HG02798 (cell line): ENCODE data around the gene SIK2.
A peak's percentile ranks its signal among the peaks of the same experiment; 100 is the strongest.

Experiments used
- ATAC-seq: cut with Tn5 transposase; IDR thresholded peaks from one replicate; pipeline ENCODE4 v1.9.1; 2021; ENCODE audit warnings: mild to moderate bottlenecking; ENCODE audit not compliant: unreplicated experiment, poor library complexity

The SIK2 gene

GRCh38 chr11:111601979-111602864 is at the start of gene SIK2:
Gene SIK2 (plus strand): TSS chr11:111602449. CDS start chr11:111602564, 115 bp downstream.
- ATAC-seq: peak; percentile 90

DNA sequence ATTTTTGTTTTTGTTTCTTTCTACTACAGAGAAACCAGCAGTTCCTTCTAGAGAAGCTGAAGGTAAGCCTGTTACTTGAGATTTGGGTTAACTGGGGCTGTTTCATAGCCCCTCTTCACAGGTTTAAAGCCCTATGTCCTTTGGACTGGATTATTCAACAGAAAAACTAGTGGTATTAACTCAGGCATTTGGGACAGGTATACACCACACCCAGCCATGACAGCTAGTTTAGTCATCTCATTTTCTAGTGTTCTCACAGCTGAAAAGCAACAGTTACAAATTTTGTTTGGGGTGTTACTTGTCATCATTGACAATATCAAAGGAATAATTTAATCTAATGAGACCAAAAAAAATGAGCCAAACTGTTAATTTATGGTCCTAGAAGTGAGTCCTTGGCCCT is 47.7 kb upstream of the SIK2 start:
- ATAC-seq: no peak

GRCh38 chr11:111555255-111555654 is 47.0 kb upstream of the SIK2 start:
- ATAC-seq: no peak

GRCh38 chr11:111557425-111558111 is 44.7 kb upstream of the SIK2 start:
- ATAC-seq: no peak

- no peak for ATAC-seq
Measured at GRCh38 chr11:111559800-111560464, 42.3 kb upstream of the SIK2 start.

- no peak for ATAC-seq
Measured at GRCh38 chr11:111560800-111561199, 41.4 kb upstream of the SIK2 start.

DNA sequence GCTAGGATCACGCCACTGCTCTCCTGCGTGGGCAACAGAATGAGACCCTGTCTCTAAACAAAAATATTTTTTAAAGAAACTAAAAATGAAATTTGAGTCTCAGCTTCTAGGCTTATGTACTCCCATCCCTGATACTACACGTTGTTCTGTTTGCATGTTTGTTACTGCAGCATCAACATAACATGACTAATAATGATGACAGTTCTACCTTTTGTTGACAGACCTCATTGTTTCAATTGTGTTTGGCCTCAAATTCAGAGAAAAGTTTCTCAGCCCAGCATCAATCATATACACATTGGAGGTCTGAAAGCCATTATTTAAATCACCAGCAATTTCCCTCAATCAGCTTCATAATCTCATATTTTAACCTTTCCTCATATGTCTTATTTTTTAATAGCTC is 40.9 kb upstream of the SIK2 start:
- ATAC-seq: no peak

DNA sequence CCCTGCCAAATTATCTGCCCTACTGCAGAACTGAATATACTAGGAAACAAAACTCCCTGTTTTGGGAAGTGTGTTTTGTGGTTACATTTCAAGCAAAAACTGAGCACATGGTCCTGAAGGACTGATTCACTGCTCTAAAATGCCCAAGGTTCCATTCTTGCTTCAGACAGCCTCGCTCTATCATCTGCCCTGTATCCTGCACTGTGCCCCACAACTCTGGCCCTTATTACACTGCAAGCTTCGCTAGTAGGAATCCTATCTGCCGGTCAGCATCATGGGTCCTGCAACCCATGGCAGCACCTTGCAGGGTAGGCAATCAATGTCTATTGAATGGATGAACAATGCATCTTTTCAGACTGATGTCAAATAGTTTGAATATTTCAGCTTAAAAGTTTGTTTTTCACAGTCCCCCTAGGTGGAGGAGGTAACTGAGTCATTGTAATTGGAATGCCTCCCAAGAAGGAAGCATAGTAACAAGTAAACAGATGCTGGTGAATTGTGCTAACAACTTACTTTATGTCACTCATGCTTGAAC is 40.4 kb upstream of the SIK2 start:
- no peak for ATAC-seq

DNA sequence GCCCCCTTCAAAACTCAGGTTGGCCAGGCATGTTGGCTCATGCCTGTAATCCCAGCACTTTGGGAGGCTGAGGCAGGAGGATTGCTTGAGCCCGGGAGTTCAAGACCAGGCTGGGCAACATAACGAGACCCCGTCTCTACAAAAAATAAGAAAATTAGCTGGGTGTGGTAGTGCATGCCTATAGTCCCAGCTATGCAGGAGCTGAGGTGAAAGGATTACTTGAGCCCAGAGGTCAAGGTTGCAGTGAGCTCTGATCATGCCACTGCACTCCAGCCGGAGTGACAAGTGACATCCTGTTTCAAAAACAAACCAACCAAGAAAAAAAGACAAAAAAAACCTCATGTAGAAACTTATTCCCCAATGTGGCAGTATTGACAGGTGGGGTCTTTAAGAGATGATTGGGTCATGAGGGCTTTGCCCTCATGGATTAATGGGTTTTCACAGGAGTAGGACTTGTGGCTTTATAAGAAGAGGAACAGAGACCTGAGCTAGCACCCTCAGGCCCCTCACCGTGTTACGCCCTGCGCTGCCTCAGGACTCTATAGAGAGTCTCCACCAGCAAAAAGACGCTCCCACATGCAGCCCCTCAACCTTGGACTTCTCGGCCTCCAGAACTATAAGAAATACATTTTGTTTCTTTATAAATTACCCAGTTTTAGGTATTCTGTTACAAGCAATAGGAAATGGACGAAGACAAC is 39.4 kb upstream of the SIK2 start:
- no peak for ATAC-seq

DNA sequence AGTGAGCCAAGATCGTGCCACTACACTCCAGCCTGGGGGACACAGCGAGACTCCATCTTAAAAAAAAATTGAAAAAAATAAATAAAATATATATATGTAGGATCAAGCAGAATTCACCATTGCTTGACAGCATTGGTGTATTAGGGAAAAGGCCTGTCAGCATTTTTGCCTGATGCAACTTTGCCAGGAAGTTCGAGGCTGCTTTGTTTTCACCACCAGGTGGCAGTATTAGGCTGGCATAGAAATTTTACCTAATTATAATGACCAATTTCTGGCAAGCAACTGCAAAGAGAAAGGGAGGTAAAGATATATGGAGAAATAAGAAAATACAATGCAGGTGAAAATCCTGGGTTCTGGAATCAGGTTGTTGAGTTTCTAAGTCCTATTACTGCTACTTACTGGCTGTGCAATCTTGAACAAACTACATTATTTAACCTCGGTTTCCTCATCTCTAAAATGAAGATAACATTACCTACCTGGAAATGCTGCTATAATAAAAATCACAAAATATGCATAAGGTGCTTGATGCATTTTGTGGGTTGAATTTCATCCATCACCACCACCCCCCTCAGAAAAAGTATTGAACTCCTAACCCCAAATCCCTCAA is 37.0 kb upstream of the SIK2 start:
- no peak for ATAC-seq

- no peak for ATAC-seq
Measured at GRCh38 chr11:111566324-111566723, 35.9 kb upstream of the SIK2 start.

DNA sequence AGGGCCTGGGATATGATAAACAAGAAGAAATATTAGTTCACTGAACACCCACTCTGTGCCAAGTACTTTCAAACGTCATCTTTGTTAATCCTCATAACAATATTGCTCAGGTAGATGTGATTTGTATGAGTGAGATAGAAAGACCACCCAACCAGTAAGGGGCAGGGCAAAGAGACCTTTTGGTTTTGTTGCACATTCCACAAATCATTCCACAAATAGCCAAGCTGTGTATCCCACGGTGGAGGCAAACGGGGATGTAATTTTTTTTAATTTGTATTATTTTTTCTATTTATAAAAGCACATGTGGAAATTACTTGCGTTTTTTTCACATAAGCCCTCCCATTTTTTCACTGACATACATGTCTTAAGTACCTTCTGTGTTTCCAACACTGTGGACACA is 32.8 kb upstream of the SIK2 start:
- ATAC-seq: no peak

DNA sequence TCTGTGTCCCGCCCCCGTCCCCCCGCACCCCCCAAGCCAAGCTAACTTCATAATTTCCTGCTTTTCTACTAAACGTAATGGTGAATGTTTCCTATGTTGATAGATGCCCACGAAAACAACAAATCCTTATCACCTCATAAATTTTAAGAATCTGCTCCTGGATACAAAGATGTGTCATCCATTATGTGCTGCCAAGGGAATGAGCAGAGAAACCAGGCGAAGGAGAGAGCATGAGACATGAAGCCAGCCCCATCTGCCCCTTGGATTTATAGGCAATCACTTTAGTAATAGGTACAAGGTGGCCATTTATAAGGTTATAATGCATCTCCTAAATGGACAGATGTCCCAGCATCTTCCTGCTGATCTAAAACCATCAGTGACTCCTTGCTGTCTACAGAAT is 31.5 kb upstream of the SIK2 start:
- no peak for ATAC-seq

GRCh38 chr11:111571829-111572501 is 30.3 kb upstream of the SIK2 start:
- peak; percentile 53 for ATAC-seq

- ATAC-seq: no peak
Measured at GRCh38 chr11:111572581-111572980, 29.7 kb upstream of the SIK2 start.

- ATAC-seq: no peak
Measured at GRCh38 chr11:111573821-111574249, 28.4 kb upstream of the SIK2 start.

- no peak for ATAC-seq
Measured at GRCh38 chr11:111574373-111575225, 27.6 kb upstream of the SIK2 start.

- no peak for ATAC-seq
Measured at GRCh38 chr11:111575740-111576139, 26.5 kb upstream of the SIK2 start.
